ENCODE results near the gene PRKD2. TPM values are rescaled to one million over a fixed set of nuclear protein-coding genes. Genes with fewer than 3 reads are reported as not detected.
"Not testable (repeated sequence)": the region's sequence is repeated elsewhere in the genome, so short reads cannot be mapped to it uniquely, and the experiment has no call there.

PRKD2 gene
- total RNA-seq = 43.2 TPM
- long read RNA-seq, transcript PRKD2-201 (18 exons, 3,070 nt) = minor isoform, 9 of 76 reads
- long read RNA-seq, transcript PRKD2-214 (17 exons, 2,923 nt) = major isoform, 16 of 76 reads
- long read RNA-seq, partial matches to known transcripts = 45 of 76 reads
- long read RNA-seq, other reads (novel, unspliced or antisense) = 4 of 76 reads

GRCh38 chr19:46717034-46717715 is at the start of gene PRKD2:
Gene PRKD2 (minus strand): TSS chr19:46717114. CDS start chr19:46716370, 744 bp downstream.
- DNase-seq (ENCODE audit: low spot score) = peak; percentile 99

DNA sequence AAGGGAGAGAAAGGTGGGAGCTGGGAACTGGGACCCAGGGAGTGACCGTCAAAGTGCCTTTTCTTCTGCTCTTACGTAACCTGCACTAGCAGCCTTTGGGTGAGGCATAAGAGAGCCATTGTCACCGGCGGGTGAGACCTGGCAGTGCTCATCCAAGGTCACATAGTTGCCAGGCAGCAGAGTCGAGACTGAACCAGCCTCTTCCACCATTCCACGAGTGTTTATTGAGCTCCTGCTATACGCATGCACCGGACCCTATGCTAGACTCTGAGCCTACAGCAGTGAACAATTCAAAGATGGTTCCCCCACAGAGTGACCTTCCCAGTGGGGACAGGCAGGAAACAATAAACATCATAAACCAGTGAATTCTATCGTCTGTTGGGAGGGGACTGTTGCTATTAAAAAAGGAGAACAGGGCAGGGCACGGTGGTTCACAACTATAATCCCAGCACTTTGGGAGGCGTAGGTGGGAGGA is 47.9 kb upstream of the PRKD2 start:
- DNase-seq (ENCODE audit: low spot score) = no peak

DNA sequence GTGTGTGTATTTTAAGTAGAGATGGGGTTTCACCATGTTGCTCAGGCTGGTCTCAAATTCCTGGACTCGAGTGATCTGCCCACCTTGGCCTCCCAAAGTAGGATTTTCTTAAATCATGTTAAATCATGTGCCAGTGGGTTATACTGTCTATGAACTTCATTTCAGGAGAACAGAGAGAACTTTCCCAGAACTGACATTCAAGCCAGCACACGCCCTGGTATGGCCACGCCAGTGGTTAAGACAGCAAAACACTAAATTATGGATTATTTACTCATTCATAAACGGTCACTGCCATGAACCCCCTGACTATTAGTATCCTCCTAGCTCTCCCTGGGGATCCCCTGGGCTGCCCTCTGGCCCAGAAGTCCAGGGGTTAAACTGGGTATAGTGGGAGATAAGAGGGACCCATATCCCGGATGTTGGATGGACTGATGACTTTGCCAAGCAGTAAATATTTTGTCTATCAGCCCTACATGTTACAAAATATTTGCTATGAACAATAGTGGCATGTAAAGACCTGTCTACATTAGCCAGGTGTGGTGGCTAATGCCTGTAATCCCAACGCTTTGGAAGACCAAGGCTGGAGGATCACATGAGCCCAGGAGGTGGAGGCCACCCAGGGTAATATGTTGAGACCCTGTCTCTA is 45.5 kb upstream of the PRKD2 start:
- no peak for DNase-seq (ENCODE audit: low spot score)

DNA sequence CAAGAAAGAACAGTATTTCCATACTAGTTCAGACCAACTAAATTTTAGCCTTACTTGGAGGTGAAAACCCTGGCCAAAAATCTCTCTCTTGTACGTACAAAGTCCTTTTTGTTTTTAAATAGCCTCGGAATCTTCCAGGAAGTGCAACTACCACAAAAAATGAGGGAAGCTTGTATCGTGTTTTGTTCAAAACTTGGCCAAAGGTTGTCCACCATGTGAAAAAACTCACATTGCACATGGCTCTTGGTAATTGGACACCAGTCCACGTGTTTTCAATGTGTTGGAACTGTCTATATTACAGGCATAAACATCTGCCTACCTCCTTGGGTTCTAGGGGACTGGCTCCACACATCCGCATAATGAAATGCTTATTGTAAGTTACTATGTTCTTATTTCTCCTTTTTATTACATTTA is 44.5 kb upstream of the PRKD2 start:
- no peak for DNase-seq (ENCODE audit: low spot score)

GRCh38 chr19:46760897-46761296 is 44.0 kb upstream of the PRKD2 start:
- DNase-seq (ENCODE audit: low spot score) = not testable (repeated sequence)

DNA sequence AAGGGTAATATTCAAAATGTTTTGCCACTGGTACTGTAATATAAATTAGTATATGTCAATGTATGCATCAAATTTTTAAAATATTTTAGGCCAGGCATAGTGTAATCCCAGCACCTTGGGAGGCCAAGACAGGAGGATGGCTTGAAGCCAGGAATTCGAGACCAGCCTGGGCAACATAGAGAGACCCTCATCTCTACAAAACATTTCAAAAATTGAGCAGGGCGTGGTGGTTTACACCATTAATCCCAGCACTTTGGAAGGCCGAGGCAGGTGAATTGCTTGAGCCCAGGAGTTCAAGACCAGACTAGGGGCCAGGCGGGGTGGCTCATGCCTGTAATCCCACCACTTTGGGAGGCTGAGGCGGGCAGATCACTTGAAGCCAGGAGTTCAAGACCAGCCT is 43.4 kb upstream of the PRKD2 start:
- DNase-seq (ENCODE audit: low spot score) = no peak

DNA sequence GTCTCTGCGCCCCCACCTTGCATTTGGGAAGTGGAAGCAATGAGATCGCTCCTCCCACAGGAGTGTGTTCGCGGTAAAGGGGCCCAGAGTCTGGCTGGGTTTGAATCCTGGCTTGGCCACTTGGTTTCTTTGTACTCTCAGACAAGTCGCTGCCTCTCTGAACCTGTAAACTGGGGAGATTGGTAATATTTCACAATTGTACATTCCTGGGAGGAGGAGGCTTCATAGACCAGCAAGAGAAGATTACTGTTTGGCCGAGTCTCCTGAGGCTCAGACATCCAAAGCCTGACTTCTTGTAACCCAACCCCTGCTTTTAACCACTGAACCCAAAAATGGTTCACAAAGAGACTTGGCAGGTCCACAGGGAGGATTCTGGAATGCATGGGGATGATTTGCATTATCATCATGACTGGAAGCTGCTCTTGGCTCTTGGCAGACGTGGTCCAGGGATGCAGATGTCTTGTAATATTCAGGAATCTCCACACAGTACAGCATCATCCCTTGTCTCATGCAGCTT is 43.0 kb upstream of the PRKD2 start:
- no peak for DNase-seq (ENCODE audit: low spot score)

- DNase-seq (ENCODE audit: low spot score) = no peak
Measured at GRCh38 chr19:46759206-46759605, 42.3 kb upstream of the PRKD2 start.

GRCh38 chr19:46756544-46756888 is 39.6 kb upstream of the PRKD2 start:
- DNase-seq (ENCODE audit: low spot score) = no peak

DNA sequence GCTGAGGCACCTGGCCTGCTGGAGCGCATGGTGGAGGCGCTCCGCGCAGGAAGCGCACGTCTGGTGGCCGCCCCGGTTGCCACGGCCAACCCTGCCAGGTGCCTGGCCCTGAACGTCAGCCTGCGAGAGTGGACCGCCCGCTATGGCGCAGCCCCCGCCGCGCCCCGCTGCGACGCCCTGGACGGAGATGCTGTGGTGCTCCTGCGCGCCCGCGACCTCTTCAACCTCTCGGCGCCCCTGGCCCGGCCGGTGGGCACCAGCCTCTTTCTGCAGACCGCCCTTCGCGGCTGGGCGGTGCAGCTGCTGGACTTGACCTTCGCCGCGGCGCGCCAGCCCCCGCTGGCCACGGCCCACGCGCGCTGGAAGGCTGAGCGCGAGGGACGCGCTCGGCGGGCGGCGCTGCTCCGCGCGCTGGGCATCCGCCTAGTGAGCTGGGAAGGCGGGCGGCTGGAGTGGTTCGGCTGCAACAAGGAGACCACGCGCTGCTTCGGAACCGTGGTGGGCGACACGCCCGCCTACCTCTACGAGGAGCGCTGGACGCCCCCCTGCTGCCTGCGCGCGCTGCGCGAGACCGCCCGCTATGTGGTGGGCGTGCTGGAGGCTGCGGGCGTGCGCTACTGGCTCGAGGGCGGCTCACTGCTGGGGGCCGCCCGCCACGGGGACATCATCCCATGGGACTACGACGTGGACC is 39.1 kb upstream of the PRKD2 start:
- DNase-seq (ENCODE audit: low spot score) = no peak

GRCh38 chr19:46755077-46755852 is 38.4 kb upstream of the PRKD2 start:
- no peak for DNase-seq (ENCODE audit: low spot score)

DNA sequence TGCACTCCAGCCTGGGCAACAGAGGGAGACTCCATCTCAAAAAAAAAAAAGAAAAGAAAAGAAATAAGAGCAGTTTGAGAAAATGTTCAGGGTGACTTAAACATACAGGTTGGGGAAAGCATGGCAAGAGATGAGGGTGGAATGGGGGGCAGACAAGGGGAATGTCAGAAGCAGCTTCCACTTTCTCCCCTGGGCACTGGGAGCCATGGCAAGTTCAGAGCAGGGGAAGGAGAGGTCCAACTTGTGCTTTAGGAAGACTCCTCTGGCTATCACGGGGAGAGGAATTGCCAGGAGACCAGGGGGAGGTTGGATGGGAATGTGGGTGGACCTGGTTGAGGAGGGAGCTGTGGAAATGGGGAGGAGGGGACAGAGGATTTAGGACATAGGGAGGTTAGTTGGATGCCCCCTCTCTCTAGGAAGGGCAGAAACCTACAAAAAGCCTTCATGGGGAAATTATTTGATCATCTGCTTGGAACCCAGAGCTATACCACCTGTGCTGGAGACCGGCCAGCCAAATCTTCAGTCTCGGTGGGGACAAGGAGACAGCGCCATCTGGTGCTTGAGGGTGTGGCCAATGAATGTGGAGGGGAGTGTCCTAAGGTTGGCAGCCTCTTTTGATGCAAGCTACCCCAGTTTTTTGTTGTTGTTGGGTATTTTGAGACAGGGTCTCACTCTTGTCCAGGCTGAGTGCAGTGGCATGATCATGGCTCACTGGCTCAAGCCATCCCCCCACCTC is 36.7 kb upstream of the PRKD2 start:
- no peak for DNase-seq (ENCODE audit: low spot score)

DNA sequence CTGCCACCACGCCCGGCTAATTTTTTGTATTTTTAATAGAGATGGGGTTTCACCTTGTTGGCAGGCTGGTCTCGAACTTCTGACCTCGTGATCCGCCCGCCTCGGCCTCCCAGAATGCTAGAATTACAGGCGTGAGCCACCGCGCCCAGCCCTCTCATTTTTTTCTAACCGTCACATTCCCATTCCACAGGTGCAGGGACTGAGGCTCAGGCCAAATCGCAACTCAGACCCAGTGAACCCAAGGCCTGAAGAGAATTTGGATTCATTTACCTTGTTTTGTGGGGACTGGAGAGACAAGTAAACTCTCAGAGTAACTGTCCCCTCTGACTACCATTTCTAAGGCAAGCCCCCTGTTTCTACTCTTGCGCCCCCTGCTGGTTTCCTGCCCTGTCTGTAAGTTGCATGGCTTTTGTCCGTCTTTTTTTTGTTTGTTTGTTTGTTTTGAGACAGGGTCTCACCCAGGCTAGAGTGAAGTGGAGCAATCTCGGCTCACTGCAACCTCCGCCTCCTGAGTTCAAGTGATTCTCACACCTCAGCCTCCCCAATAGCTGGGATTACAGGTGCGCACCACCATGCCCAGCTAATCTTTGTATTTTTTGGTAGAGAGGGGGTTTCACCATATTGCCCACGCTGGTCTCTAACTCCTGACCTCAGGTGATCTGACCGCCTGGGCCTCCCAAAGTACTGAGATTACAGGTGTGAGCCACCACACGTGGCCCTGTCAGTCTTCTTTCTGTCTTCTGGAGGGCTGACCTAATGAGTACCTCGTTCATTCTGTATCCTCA is 31.6 kb upstream of the PRKD2 start:
- no peak for DNase-seq (ENCODE audit: low spot score)

GRCh38 chr19:46746281-46747057 is 29.6 kb upstream of the PRKD2 start, which contains the start of gene STRN4:
Gene STRN4 (minus strand): TSS chr19:46746450. CDS start chr19:46746430, 20 bp downstream.
- no peak for DNase-seq (ENCODE audit: low spot score)

- DNase-seq (ENCODE audit: low spot score) = no peak
Measured at GRCh38 chr19:46745521-46746280, 28.8 kb upstream of the PRKD2 start, which contains the start of gene FKRP. Gene FKRP (plus strand): TSS chr19:46746057. CDS start chr19:46755451, 9,394 bp downstream.

GRCh38 chr19:46745030-46745429 is 28.1 kb upstream of the PRKD2 start:
- no peak for DNase-seq (ENCODE audit: low spot score)

GRCh38 chr19:46744005-46744691 is 27.2 kb upstream of the PRKD2 start:
- DNase-seq (ENCODE audit: low spot score) = no peak

All from mesenteric fat pad (tissue), 1 donor.